ENCODE data around the gene SP8. TPM values are rescaled to one million over a fixed set of nuclear protein-coding genes. Genes with fewer than 3 reads are reported as not detected.

Gene SP8
- total RNA-seq, 1 donor from 2014 or later = 4.5 TPM

DNA sequence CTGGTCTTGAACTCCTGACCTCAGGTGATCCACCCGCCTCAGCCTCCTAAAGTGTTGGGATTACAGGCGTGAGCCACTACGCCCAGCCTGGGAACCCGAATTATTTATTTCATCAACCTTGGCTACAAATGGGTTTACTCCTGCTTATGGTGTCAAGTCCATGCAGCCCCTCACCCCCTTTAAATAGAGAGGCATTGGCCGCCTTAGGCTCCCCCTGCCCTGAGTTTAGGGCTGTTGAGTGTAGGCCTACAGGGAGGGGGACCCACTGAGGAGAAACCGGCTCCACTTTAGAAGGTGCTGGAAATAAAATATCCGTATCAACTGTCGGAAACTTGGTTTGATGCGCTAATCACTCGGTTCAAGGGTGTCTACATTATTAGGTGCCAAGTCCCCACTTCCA lies 8.7 kb upstream of the SP8 start:
- DNase-seq (ENCODE audit: low spot score in 2 of 2) (no peak), FAIRE-seq (no peak)

DNA sequence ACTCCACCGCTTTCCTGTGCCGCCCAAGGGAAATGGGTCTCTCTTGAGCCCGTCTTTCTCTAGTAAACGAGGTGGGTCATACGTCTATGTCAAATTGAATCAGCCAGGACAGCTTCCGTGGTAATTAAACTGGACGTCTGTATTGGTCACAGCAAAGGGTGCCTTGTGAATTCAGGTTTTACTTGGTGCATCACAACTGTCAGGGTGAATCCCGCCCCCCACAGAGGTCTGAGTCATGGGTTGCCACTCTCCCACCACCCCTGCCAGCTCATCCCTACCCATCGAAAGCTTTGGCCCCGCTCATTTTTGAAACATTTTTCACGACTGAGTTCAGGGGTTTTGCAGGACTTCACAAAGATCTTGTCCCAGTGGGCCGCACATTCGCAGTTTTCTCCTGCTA lies 8.0 kb upstream of the SP8 start:
- DNase-seq (ENCODE audit: low spot score in 2 of 2) (no peak), FAIRE-seq (no peak)

DNA sequence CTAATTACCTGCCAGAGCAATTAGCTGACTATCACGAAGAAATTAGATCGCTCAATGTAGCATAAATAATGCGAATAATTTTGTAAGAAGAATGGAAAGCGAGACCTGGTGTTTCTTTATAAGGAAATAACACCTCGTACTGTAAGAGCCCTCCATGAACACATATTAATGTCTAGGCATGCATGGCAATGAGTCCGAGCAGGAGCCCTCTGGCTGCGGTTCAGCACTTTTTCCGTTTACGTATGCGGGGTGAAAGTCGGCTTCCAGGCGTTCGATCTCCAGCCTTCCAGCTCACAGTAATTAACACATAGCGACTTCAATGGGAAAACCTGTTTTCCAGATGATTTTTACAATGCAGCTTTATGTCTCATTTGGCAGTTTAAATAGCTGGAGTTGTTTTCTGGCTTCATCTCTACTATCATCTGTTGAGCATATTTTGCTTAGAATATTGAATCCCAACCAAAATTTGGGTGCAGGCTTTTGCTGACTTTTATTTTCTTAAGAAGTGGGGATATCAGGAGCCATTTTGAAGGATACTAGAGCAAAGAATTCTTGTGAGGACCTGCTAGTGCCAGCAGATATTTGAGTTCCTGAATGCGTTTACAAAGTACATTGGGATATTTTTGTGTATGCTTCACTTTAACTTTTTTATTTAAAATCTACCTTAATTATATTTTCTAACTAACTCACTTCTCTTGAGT lies 7.2 kb upstream of the SP8 start:
- no peak for FAIRE-seq
- no peak for DNase-seq (ENCODE audit: low spot score in 2 of 2)

DNA sequence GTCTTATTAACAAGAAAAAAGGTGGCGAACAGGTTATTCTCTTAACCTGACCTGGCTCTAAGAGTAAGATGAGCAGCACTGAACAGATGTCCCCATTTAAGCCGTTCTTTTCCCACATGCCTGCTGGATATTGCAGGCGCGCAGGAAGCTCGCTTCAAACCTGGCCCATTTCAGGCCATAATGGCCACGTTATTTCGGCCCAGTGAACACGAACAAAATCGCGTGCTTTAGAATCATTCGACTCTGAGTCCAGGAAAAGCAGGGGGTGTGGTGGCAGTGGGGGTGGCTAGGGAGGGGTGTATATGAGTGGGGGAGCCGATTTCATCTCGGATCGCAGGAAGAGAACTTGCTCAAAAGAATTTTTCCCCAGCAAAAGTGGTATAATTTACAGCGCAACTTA lies 6.6 kb upstream of the SP8 start:
- FAIRE-seq = no peak
- DNase-seq (ENCODE audit: low spot score in 2 of 2) = no peak

DNA sequence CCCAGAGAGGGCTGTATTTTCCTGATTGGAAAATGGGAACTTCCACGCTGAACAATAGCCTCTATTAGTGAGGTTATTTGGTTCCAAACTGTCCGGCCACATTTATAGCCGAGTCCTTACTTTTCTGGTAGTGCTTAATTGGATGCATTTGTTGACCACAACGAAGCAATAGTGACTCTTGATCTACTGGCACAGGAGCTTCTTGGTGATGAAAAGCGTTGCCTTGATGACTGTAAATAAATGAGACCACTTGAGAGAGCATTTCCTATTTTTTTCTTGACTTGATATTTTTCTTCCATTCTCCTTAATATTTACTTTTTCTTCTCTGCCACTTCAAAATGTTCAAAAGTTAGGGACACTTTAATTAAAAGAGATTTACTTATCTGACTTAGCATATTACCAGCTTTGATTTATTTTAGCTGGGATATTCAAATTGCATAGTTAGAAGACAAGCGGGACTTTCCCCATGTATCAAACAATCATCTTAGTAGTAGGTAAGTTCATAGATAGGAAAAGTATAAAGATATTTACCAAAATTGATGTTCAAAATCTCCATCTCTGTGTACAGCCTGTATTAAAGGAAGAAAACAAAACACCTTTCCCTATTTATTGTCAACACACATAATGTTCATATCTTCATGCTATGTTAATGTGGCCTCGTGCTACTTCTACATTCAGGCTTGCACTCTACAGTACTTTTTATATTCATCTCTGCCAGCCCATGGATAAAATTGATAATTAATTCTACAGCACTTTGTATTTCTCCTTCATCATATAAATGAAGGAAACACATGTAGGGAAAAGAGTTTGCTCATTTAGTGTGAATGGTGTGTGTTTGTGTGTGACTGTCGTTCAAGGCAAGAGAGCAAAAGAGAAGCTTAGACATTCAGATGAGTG lies 5.1 kb upstream of the SP8 start:
- FAIRE-seq (no peak), DNase-seq (ENCODE audit: low spot score in 2 of 2) (no peak)

DNA sequence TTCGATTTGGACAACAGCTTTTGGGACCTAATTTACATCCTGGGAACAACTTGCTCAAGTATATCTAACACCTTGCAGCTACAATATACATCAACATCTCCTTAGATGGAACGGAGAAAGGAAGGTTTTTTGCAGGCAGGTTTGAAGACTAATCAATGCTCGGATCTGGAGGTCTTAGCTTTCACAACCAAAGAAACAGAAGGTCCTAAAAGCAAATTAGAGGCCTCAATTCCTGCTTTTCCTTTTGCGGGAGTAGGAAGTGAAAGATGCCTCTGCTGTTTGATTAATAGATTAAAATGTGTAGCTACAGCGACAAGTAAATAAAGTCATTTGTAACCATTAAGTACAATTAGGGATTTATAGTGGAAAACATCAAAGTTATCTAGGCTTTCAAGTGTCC lies 3.7 kb upstream of the SP8 start:
- DNase-seq (ENCODE audit: low spot score in 2 of 2) (no peak), FAIRE-seq (no peak)

DNA sequence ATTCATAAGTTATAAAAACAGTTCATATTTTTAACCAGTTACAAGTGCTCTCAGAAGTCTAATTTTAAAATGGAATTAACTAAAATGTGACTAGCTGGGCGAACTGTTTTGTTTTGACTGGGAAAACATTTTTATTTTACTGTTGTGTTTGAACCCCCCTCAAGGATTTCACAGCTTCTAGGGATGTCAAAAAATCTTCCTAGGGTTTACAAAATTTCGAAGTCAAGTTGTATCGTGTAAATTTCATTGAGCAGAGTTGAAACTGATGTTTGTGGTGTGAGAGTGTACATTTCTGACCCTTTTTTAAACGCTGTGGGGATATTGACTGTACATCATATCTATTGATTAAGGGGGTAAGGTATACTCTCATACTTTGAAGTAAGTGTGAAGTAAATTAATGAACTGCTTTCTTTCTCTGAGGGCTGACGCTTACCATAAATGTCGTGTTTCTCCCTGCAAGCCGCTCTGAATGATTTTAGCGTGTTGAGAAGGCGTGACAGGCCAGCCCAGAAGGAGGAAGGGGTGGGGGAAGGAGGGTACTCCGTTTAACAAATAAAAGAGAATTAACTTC lies 1.8 kb upstream of the SP8 start:
- DNase-seq (ENCODE audit: low spot score in 2 of 2) (no peak), FAIRE-seq (no peak)

DNA sequence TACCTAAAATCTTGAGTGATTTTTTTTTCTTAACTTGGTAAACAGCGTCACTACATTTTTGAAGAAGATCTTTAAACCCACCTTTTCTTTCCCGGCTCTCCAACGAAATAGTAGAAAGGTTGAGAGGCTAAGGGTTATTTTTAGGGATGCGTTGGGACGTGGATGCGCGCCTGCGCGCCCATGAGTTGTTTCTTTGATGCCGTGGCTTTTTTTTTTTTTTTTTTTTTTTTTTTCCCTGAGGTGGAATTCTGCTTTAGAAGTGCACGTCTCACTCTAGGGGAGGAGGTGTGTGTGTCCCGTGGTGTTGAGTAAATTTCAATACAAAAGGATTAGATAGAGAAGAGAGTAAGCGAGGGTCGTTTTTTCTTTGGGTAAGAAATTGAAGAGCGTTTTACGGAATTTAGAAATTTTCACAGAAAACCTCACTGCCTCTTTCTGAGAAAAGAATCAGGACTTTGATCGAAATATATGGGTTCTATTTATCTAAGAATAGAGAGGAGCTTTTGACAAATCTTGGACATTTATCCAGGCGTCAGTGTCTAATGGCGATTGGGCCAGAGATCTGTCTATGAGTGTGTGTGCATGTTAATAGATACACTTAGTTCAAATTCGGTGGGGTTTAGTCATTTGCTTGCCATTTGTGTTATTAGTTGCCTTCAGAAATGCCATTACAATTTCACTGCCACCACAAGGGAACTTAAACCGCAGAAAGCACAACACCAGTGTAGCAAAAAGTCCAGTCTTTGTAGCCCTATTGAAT lies 1.2 kb upstream of the SP8 start:
- FAIRE-seq (no peak), DNase-seq (ENCODE audit: low spot score in 2 of 2) (no peak)

DNA sequence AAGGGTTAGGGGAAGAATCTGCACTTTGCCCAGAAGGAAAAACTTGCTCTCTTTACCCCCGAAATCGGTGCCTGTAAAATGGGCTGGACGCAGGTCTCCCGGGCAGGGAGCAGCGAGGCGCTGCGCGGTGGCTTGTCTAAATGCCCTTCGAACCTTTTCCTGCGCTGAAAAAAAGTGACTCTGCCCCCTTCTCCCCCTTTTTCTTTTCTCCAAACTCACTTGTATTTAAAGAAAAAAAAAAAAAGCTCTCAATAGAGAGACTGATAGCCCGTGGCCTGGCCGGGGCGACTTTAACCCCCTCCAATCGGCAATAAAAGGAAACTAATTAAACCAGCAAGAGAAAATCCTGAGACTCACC lies 286 bp downstream of the SP8 start:
- DNase-seq (ENCODE audit: low spot score in 2 of 2) (no peak), FAIRE-seq (no peak)

DNA sequence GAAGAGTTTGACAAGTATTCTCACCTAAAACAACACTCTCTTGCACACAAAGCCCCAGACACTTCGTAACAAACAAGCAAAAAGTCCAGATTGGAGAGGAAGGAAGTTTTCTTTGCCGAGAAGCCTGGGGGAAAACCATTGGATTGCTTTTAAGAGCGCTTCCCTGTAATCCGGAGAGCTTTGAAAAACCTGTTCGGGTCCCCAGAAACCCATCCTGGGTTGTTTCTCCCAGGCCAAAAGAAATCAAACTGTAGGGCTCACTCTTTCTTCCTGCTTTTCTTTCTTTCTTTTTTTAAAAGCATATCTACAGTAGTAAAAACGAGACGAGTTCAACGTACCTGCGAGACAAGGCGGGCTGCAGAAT lies 655 bp downstream of the SP8 start:
- no peak for DNase-seq (ENCODE audit: low spot score in 2 of 2)
- FAIRE-seq = no peak

DNA sequence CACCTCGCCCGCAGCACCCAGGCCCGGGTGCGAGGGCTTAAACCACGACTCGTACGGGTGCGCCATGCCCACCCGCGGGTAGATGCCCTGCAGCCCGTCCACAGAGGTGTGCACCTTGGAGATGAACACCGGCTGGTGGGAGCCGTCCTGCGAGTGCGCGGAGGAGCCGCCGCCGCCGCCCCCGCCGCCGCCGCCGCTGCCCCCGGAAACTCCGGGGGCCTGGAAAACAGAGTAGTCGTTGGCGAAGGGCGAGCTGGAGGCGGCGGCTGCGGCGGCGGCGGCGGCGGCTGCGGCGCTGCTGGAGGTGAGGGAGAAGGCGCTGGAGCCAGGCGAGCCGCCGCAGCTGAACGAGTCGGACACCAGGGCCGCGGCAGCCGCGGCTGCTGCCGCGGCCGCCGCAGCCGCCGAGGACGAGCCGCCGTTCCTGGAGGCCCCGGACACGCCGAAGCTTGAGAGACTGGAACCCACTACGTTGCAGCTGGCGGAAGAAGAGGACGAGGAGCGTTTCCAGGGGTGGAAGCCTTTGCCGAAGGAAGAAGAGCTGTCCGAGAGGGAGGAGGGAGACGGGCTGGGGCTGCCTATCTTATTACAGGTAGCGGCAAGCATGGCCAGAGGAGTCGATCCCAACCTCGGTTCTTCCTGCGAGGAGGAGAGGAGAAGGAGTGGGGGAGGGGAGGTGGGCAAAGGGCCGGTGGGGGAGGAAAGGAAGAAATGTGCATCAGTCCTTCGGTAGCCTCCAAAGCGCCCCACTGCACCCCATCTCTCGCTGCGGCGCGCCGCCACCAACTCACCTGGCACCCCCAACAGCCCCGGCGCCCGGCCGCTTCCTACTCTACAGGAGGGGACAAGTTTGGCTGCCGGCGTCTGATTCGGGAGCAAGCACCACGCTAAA lies 1.3 kb downstream of the SP8 start:
- peak in 1 of 2 donors; percentile 24 for DNase-seq (ENCODE audit: low spot score in 2 of 2)
- FAIRE-seq = no peak

DNA sequence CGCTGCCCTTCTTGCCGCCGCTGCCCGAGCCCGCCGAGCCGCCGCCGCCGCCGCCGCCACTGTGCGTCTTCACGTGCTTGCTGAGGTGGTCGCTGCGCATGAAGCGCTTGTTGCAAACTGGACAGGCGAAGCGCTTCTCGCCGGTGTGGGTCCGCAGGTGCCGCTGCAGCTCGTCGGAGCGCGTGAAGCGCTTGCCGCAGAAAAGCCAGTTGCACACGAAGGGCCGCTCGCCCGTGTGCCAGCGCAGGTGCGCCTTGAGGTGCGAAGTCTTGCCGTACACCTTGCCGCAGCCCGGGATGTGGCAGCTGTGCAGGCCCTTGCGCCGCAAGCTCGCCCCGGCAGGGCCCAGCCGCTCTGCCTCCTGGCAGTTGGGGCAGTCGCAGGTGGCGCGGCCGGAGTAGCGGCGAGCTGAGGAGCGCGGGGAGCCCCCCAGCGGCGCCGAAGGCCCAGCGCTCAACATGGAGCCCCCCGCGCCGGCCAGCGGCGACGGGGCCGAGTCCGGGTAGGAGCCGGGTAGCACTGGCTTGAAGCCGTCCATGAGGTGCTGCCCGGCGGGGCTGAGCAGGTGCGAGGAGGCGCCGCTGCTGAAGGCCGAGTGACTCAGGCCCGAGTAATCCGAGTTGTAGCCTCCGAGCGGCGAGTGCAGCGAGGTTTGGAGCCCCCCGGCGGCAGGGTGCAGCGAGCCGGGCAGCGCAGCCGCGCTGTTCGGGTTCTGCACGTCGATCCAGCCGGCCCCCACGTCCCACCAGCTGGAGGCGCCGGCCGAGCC lies 2.1 kb downstream of the SP8 start:
- FAIRE-seq = no peak
- DNase-seq (ENCODE audit: low spot score in 2 of 2) = no peak

DNA sequence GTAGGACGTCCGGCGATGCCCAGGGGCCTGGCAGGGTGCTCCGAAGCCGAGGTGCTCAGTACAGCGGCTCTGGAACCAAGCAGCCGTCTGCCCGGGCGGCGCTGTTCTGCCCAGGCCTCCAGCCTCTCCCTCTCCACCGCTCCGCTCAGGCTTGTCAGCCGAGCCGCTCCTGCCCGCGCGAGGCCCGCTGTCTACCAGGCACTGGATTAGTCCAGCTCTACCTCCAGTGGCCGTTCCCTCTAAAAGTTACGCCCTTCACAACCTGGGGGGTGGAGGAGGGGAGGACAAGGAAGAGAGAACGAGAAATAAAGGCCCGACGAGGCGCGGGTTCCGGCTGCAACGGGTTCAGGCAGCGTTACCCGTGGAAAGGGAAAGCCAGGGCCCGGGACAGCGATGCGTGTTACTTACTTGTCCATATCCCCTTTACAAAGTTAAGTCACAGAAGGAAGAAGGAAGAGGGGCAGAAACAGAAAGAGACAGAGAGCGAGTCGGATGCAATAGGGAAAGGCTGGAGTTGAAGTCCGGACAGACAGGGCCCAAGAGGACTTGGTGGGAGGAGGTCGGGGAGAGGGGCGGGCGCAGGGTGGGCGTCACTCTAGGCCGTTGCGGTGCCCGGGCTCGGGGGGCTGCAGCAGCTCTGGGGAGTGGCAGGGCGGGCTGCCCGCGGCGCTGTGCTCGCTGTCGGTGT lies 2.8 kb downstream of the SP8 start:
- no peak for DNase-seq (ENCODE audit: low spot score in 2 of 2)
- no peak for FAIRE-seq

DNA sequence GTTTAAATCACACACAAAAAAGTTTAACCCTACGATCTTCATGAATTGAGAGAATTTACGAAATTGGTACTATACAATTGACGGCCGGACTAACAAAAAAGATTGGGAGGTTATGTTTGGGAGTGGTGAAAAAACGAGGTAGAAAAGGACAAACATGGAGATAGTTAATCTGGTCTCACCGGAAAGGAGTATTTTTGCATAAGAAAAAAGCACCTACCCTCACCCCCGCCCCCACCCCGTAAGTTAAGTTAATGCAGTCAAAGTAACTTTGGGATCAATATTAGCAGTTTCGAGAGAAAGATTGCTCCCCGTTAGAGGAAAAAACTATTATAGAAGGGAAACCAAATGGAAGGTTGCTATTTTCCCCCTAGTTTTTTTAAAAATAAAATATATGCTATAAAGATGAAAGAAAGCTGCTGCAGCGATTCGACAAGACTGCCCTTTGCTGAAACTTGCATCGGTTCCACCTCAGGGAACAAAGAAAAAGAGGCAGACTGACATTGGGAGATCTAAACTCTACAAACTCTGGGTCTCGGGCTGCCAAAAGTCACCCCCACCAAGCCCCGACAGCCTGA lies 3.5 kb downstream of the SP8 start:
- no peak for DNase-seq (ENCODE audit: low spot score in 2 of 2)

DNA sequence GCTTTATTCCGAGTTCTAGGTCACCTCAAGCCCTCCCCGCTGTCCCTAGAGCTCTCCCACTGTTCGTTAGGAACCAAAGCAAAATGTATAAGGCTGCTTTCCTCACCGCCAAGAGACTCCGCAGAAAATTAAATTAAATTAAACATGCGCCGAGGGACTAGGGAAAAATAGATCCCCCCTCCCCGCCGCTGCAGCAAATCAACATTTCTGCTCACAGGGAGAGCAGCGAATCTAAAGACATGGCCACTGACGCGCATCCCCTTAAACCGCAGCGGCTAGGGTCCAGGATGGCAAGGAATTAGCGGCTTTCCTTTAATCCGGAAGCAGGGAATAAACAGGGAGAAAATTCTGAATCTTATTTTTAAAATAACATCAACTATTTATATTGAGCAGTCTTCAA lies 7.6 kb downstream of the SP8 start:
- FAIRE-seq (no peak), DNase-seq (ENCODE audit: low spot score in 2 of 2) (no peak)

More for the DNA sequence above, 3.5 kb downstream of the SP8 start:
- no peak for FAIRE-seq

DNA sequence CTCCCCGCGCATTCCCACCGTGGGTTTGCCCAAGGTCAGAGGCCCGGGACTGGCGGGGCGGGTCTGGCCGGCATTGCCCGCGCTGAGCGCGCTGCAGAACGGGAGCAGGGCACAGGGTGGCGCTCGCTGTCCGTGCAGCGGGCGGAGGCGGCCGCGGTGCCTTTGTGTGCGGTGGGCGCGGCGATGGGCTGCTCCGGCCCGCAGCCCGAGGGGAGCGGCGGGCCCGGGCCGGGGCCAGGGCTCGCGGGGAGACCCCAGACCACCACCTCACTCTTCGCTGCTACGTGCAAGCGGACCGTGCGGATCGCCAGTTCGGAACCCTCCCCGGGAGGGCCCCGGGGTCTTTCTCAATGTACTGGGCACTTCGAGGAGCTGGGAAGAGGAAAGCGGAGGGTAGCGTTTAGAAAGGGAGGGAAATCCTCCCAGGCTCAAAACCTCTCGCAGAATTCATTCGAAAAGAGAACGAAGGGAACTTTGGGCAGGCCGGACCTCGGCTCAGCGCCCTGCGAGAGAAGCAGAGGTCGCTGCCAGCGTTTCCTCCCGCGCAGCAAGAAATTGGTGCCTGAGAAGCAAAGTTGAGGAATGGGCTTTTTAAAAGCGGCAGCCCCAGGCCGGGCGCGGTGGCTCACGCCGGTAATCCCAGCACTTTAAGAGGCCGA lies 8.5 kb downstream of the SP8 start:
- FAIRE-seq (no peak), DNase-seq (ENCODE audit: low spot score in 2 of 2) (peak in 1 of 2 donors; percentile 55)

DNA sequence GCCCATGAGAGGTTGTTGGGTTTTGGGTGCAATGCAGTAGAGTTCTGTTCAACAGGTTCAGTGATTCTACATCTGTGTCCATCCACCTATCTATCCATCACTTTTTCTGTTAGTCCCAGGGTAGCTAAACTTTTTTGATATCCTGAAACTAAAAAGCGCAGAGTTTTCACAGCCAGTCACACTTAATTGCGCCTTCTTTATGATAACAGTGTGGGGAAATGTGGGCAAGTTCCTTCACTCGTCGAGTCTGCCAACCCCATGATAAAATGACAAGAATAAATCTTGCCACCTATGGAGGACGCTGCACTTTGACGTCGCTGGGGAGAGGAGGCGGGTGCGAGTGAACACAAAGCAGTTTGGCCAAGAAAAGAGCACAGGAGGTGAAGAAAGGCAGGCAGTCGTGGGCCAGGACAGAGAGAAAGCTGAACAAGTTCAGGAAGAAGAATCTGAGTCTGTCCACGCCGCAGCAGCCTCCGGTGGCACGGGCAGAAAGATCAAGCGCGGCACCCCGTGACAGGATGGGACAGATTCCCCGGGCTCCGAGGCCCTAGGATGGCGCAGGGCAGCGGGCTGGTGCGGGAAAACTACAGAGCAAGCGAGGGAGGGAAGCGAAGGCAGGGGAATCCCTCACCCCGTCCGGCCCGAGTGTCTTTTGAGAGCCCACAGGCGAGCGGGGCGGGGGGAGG lies 9.2 kb downstream of the SP8 start:
- no peak for FAIRE-seq
- DNase-seq (ENCODE audit: low spot score in 2 of 2) = peak in 1 of 2 donors; percentile 9
